K562 (cell line): ENCODE data around the gene TCEANC.
"Not testable (repeated sequence)": the region's sequence is repeated elsewhere in the genome, so short reads cannot be mapped to it uniquely, and the experiment has no call there.

Source experiments
- POLR3G ChIP-seq: IDR thresholded peaks from 2 replicates; pipeline ENCODE4 v1.6.1; 2011; ENCODE audit not compliant: insufficient read length, insufficient replicate concordance; ENCODE audit errors: extremely low read depth
- TF ChIP-seq, protein P1 (sequence below): fragments of 250-450 bp; sonication (Bioruptor Pico); IDR thresholded peaks from 2 replicates; pipeline ENCODE4 v1.8.0; 2022; ENCODE audit warnings: moderate library complexity, mild to moderate bottlenecking, inconsistent platforms

DNA sequence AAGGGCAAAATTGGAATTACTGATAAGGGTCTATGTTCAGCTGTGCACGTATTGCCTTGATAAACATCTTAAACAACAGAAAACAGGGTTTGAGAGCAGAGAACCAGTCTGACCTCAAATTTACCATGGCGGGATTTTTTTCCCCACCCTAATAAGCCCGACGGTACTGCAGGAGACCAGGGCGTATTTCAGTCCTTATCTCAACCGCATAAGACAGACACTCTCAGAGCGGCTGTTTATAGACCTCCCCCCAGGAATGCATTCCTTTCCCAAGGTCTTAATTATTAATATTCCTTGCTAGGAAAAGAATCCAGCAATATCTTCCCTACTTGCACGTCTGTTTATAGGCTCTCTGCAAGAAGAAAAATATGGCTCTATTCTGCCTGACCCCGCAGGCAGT is 15.7 kb upstream of the TCEANC start:
- TF ChIP-seq, protein P1, sequence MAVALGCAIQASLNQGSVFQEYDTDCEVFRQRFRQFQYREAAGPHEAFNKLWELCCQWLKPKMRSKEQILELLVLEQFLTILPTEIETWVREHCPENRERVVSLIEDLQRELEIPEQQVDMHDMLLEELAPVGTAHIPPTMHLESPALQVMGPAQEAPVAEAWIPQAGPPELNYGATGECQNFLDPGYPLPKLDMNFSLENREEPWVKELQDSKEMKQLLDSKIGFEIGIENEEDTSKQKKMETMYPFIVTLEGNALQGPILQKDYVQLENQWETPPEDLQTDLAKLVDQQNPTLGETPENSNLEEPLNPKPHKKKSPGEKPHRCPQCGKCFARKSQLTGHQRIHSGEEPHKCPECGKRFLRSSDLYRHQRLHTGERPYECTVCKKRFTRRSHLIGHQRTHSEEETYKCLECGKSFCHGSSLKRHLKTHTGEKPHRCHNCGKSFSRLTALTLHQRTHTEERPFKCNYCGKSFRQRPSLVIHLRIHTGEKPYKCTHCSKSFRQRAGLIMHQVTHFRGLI (CRISPR knock-in tag), result not testable (repeated sequence)
- TF ChIP-seq POLR3G, result not testable (repeated sequence)
